Muscle of leg (tissue), 11 donors: ENCODE results near the gene METTL4. TPM values are rescaled to one million over a fixed set of nuclear protein-coding genes. Genes with fewer than 3 reads are reported as not detected.
"Not testable (repeated sequence)": the region's sequence is repeated elsewhere in the genome, so short reads cannot be mapped to it uniquely, and the experiment has no call there.

Experiments used
- DNase-seq: peaks from one replicate; pipeline ENCODE4 v3.0.0; 2013
- H3K27ac ChIP-seq: one replicate; pipeline ENCODE4 v1.5.1; 2013; ENCODE audit warnings: mild to moderate bottlenecking, low read length, control low read depth
- H3K27me3 ChIP-seq: one replicate; pipeline ENCODE4 v1.6.1; 2013; ENCODE audit warnings: low read length; ENCODE audit not compliant: control insufficient read depth, insufficient read depth
- H3K36me3 ChIP-seq: one replicate; pipeline ENCODE4 v1.6.1; 2013; ENCODE audit warnings: low read length; ENCODE audit not compliant: control insufficient read depth, insufficient read depth
- H3K4me1 ChIP-seq: one replicate; pipeline ENCODE4 v1.6.1; 2013; ENCODE audit warnings: low read length; ENCODE audit not compliant: control insufficient read depth, insufficient read depth
- H3K4me3 ChIP-seq: one replicate; pipeline ENCODE4 v1.5.1; 2013; ENCODE audit warnings: low read length, control low read depth
- H3K9me3 ChIP-seq: replicated peaks from 2 replicates; pipeline ENCODE4 v1.6.1; 2013; ENCODE audit warnings: low read depth, low read length; ENCODE audit not compliant: control insufficient read depth
- WGBS: methylation state at CpG from one replicate; pipeline ENCODE4 v1.1.5; 2013; ENCODE audit warnings: missing lambda C conversion rate; ENCODE audit not compliant: insufficient coverage; 5-methylcytosine and 5-hydroxymethylcytosine counted together
- polyA plus RNA-seq, 8 donors: library from polyadenylated mRNA; unstranded; fragments of 120-200 nt; gene quantifications; one replicate each; pipeline versions ENCODE4 v1.2.1 to v1.2.3, GENCODE V29; 2013; ENCODE audit warnings: inconsistent platforms in 1 of 8, low replicate concordance in 1 of 8; ENCODE audit not compliant: insufficient read length in 8 of 8, insufficient read depth in 1 of 8
- total RNA-seq: library from RNA; stranded (reverse); fragments of 120-200 nt; gene quantifications from one replicate; pipeline ENCODE4 v1.2.4, GENCODE V29; 2013

The METTL4 gene
- total and polyA plus RNA-seq, 9 donors: 7.4 to 14.2 (median 10.6) TPM

DNA sequence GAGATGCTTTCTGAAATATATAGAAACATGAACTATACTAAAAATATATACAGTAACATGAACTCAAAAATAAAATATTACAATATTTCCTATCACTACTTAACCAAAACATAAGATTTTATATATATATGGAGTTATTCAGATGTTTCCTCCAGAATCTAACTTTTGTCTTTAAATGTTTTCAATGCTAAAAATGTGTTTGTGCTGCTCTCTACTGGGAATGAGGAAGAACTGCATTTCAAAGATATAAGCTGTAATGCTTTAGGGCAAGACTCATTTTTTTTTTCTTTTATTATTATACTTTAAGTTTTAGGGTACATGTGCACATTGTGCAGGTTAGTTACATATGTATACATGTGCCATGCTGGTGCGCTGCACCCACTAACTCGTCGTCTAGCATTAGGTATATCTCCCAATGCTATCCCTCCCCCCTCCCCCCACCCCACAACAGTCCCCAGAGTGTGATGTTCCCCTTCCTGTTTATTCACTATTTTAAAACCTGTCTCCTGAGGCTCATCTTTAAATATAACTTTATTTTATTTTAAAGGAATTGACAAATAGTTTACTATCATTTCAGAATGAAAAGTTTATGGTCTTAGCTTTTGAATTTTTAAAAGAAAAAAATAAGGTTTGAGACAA lies 29.3 kb downstream of the METTL4 start:
- no CpG with 5 or more reads among the region's 3 CpGs for WGBS
- peak; percentile 76 for DNase-seq
- not testable (repeated sequence) for H3K9me3 ChIP-seq, H3K27ac ChIP-seq, H3K4me3 ChIP-seq, H3K36me3 ChIP-seq, H3K4me1 ChIP-seq, H3K27me3 ChIP-seq

DNA sequence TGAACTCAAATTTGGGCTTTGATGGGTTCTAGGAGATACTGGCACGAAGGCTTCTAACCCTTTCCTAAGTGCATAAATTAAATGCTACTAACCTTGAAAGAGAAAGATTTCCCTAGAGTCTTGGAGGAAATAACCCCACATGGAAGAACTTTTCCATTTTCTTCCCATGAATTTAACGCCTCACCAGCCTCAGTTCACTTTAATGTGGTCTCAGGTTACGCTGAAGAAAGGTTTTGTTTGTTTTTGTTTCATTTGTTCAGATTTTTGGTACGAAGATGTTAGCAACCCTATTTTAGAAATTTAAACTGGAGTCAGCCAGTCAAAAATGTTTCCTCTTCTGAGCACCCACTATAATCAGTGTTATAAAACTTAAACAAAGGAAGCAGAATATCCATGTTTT lies 30.7 kb downstream of the METTL4 start:
- no peak overlapping the region for H3K4me3 ChIP-seq
- H3K27me3 ChIP-seq: no peaks in the 10 kb centered on the region
- no peaks in the 10 kb centered on the region for H3K4me1 ChIP-seq
- no peaks in the 10 kb centered on the region for H3K36me3 ChIP-seq
- no peaks in the 10 kb centered on the region for H3K9me3 ChIP-seq
- WGBS: no CpG with 5 or more reads among the region's 4 CpGs
- H3K27ac ChIP-seq: no peak overlapping the region
- DNase-seq: no peak

DNA sequence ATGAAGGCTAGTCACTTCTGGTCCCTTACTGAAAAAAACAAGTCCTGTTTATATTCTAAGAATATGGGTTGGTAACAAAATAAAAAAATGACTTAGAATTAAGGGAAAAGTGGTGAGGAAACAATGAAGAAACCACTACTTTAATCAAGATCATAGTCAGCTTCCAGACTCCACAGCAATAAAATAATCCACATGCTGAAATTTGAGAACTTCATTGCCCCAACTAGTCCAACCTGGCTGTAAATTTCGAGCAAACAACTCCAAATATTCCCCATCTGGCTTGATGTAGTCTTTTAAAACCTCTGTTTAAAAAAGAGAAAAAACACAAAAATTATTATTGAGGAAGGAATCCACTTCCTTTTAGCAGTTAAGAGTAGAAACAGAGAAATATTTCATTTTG lies 32.5 kb downstream of the METTL4 start:
- no peaks in the 10 kb centered on the region for H3K9me3 ChIP-seq
- no peaks in the 10 kb centered on the region for H3K36me3 ChIP-seq
- no CpG with 5 or more reads among the region's 1 CpG for WGBS
- no peaks in the 10 kb centered on the region for H3K27me3 ChIP-seq
- H3K4me1 ChIP-seq: no peaks in the 10 kb centered on the region
- DNase-seq: peak; percentile 25
- H3K27ac ChIP-seq: no peak overlapping the region
- H3K4me3 ChIP-seq: no peak overlapping the region

DNA sequence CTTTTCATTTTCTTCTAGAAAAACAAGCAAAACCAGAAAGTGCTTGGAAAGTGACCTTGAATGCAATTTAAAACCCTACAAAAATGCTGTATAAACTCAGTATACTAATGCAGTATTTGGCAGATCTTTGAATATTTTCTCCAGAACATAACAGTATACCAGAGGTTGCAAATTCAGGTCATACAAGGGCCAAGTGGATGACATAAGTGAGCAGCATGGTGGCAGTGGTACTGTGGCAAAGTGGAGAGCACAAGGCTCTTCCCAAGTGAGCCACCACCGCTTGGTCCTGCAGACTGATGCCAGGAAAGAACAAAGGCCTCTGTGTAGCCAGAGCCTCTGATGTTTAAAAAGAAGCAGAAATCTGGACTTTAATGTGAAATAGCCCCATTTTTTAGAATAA lies 33.1 kb downstream of the METTL4 start:
- 73% methylated on average over 1 of the region's 1 CpG for WGBS
- DNase-seq: peak; percentile 30

DNA sequence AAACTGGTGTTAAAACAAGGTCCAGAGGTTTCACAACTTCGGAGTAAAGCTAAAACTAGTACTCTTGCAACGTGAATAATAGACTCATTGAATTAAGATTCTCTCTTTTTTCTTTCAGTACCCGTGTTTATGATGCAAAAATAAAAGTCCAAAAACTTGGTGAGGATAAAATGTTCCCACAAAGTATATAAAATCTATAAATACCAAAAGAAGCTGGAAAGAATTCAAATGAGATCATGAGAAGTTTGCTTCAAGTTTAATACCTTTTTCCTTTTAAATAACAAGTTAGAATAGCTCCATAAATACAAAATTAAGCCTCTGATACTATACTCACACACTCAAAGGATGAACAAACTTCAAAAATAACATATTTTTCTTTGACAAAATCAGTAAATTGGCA lies 34.0 kb downstream of the METTL4 start:
- no peaks in the 10 kb centered on the region for H3K36me3 ChIP-seq
- H3K27me3 ChIP-seq: no peaks in the 10 kb centered on the region
- H3K4me1 ChIP-seq: no peaks in the 10 kb centered on the region
- peak; percentile 68 for DNase-seq
- no peak overlapping the region for H3K27ac ChIP-seq
- no peak overlapping the region for H3K4me3 ChIP-seq
- no CpG with 5 or more reads among the region's 3 CpGs for WGBS
- H3K9me3 ChIP-seq: no peaks in the 10 kb centered on the region

More for the DNA sequence above, 33.1 kb downstream of the METTL4 start:
- no peaks in the 10 kb centered on the region for H3K9me3 ChIP-seq
- no peak overlapping the region for H3K27ac ChIP-seq
- H3K36me3 ChIP-seq: no peaks in the 10 kb centered on the region
- no peaks in the 10 kb centered on the region for H3K4me1 ChIP-seq
- no peak overlapping the region for H3K4me3 ChIP-seq
- no peaks in the 10 kb centered on the region for H3K27me3 ChIP-seq

DNA sequence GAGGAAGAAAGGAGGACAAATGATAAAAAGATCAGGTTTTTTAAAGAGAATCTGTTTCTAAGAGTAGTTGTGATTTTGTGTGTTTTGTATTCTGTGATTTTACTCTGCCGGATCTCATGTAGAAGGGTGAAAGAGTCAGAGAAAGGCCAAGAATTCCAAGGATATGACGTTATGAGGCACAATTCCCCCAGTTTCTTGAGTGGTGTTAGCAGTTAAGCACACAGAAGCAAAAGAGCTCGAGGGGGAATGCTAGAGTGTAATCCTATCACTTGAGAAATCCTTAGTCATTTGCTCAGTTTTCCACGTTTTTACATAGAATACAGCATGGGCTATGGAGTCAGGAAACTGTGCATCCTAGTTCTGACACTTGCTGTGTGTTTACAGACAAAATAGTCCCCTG lies 34.8 kb downstream of the METTL4 start:
- no CpG with 5 or more reads among the region's 4 CpGs for WGBS
- H3K4me3 ChIP-seq: no peak overlapping the region
- H3K27me3 ChIP-seq: no peaks in the 10 kb centered on the region
- no peaks in the 10 kb centered on the region for H3K36me3 ChIP-seq
- peak; percentile 92 for DNase-seq
- no peaks in the 10 kb centered on the region for H3K4me1 ChIP-seq
- H3K27ac ChIP-seq: peak overlapping the region; percentile 66
- H3K9me3 ChIP-seq: peaks cover 2% of the 10 kb centered on the region

DNA sequence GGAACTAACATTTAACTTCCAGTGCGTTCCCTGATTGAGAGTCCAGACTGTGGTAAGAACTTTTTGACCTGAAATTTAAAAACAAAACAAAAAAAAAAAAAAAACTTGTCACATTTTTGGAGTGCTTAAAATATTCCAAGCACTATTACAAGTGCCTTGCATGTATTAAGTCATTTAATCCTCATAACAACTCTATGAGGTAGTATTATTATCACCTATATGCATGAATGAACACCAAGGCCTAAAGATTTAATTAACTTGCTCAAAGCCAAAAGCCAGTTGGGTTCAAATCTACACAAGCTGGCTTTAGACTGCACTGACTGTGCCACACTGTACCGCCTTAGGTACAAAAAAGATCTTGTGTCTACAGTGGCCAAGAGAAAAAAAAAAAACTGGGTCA lies 35.2 kb downstream of the METTL4 start:
- H3K27me3 ChIP-seq: no peaks in the 10 kb centered on the region
- H3K4me1 ChIP-seq: no peaks in the 10 kb centered on the region
- H3K27ac ChIP-seq: peak overlapping the region; percentile 66
- H3K4me3 ChIP-seq: no peak overlapping the region
- peaks cover 2% of the 10 kb centered on the region for H3K9me3 ChIP-seq
- H3K36me3 ChIP-seq: no peaks in the 10 kb centered on the region
- no peak for DNase-seq
- 100% methylated on average over 1 of the region's 2 CpGs for WGBS

DNA sequence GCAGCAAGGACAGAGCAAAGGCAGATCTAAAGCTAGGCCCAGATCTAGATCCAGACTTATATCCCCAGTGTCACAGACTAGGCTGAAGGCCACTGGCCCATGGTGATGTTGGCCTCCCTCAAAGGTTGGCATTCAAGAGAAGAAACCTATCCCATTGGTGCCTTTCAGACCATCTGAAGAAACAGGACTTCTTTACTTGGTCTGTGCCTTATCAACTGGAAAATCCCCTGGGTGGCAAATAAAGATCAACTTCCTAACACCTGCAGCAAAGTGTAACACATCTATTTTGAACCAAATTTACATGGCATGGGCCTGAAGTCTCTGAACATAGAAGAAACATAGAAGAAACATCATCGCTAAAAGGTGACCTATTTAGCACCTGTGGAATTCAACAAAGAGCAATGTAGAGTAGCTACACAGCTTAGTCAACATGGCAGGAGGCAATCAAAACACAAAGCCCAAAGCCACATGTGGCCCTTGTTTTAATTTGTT lies 35.8 kb downstream of the METTL4 start:
- H3K9me3 ChIP-seq: peaks cover 2% of the 10 kb centered on the region
- no peak overlapping the region for H3K4me3 ChIP-seq
- H3K36me3 ChIP-seq: no peaks in the 10 kb centered on the region
- WGBS: 83% methylated on average over 1 of the region's 1 CpG
- no peaks in the 10 kb centered on the region for H3K27me3 ChIP-seq
- no peak overlapping the region for H3K27ac ChIP-seq
- H3K4me1 ChIP-seq: no peaks in the 10 kb centered on the region
- no peak for DNase-seq

DNA sequence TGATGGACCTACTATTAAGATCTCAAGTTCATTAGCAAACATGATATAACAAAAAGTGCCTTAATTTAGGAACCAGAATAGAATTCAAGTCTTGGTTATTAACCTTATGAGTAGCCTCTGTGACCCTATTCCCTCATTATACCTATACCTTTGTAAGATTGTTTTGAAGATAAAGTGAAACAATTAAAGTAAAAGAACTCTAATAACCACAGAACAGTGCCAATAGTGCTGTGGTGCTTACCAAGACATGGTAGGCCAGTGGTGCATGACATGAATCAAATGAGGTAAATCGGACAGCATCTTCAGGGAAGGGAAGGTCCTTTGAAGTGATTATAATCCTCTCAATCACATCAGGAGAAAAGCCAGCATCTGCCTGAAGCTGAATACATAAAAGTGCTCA lies 36.4 kb downstream of the METTL4 start:
- Histone ChIP-seq H3K27ac (no peak overlapping the region), H3K4me1 (no peaks in the 10 kb centered on the region), H3K9me3 (peaks cover 2% of the 10 kb centered on the region), H3K4me3 (no peak overlapping the region), H3K36me3 (no peaks in the 10 kb centered on the region), H3K27me3 (no peaks in the 10 kb centered on the region)
- no peak for DNase-seq
- no CpG with 5 or more reads among the region's 1 CpG for WGBS

DNA sequence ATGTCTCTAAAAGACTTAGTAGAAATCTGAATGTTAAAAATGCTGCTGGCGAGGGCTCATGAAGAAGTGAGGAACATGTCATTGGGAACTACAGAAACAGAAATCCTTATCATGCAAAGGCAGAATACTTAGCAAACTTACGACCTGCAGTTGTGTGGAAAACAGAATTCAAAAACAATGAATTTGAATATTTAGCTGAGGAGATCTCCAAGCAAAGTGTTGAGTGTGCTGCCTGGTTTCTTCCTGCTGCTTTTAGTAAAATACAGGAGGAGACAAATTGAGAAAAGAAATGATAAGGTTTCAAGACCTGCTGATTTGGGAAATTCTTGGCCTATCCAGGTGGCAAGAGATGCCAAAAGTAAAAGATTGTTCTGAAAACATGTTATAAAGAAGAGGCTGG lies 38.5 kb downstream of the METTL4 start:
- no peaks in the 10 kb centered on the region for H3K27me3 ChIP-seq
- DNase-seq: no peak
- H3K27ac ChIP-seq: no peak overlapping the region
- no peaks in the 10 kb centered on the region for H3K36me3 ChIP-seq
- H3K9me3 ChIP-seq: peaks cover 2% of the 10 kb centered on the region
- WGBS: 100% methylated on average over 1 of the region's 2 CpGs
- no peaks in the 10 kb centered on the region for H3K4me1 ChIP-seq
- no peak overlapping the region for H3K4me3 ChIP-seq

DNA sequence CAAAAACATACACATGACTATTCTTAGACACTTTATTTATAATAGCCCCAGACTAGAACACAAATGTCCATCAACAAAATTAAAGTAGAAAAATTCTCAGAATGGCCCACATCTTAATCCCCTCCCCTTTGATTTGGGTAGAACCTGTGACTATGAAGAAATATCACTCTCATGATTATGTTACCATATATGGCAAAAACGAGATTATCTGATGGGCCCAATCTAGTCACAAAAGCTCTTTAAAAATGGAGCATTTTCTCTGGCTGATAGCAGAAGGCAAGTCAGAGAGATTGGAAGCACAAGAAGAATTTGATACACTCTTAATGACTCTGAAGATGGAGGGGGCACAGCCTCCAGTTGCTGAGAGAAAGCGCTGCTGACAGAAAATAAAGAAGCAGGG lies 39.6 kb downstream of the METTL4 start:
- DNase-seq: no peak
- Histone ChIP-seq H3K27me3 (no peaks in the 10 kb centered on the region), H3K4me3 (no peak overlapping the region), H3K27ac (no peak overlapping the region), H3K4me1 (no peaks in the 10 kb centered on the region), H3K9me3 (peaks cover 2% of the 10 kb centered on the region), H3K36me3 (no peaks in the 10 kb centered on the region)
- 100% methylated on average over 1 of the region's 2 CpGs for WGBS
